ENCODE data around the gene CAMK2G. TPM values are rescaled to one million over a fixed set of nuclear protein-coding genes. Genes with fewer than 3 reads are reported as not detected.
"Not testable (repeated sequence)": the region's sequence is repeated elsewhere in the genome, so short reads cannot be mapped to it uniquely, and the experiment has no call there.

CAMK2G gene
- total RNA-seq, 1 experiment from 2014 or later, result 30.2 TPM

DNA sequence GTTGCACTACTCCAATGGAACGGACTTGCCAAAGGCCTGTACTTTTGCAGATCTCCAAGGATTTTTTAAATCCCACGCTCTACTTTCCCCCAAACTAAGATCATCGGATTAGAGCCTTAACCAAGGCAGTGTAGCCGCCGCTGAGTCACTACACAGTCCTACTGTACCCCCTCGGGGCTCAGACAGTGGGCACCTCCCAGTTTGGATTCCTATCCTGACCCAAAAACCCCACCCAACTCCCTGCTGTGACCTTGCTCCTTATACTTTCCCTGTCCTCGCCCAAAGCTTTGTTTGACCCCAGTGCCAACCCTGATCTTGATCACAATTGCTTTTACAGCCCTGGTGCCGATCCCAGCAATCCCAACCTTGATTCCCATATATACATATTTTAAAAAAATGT lies 19.1 kb upstream of the CAMK2G start:
- no peak overlapping the region for H3K4me3 ChIP-seq
- DNase-seq, result no peak
- no peaks in the 10 kb centered on the region for H3K27me3 ChIP-seq
- no peaks in the 10 kb centered on the region for H3K36me3 ChIP-seq
- no peaks in the 10 kb centered on the region for H3K9me3 ChIP-seq (replicated peaks)
- peaks cover 30% of the 10 kb centered on the region for H3K4me1 ChIP-seq
- H3K27ac ChIP-seq, result no peak overlapping the region

DNA sequence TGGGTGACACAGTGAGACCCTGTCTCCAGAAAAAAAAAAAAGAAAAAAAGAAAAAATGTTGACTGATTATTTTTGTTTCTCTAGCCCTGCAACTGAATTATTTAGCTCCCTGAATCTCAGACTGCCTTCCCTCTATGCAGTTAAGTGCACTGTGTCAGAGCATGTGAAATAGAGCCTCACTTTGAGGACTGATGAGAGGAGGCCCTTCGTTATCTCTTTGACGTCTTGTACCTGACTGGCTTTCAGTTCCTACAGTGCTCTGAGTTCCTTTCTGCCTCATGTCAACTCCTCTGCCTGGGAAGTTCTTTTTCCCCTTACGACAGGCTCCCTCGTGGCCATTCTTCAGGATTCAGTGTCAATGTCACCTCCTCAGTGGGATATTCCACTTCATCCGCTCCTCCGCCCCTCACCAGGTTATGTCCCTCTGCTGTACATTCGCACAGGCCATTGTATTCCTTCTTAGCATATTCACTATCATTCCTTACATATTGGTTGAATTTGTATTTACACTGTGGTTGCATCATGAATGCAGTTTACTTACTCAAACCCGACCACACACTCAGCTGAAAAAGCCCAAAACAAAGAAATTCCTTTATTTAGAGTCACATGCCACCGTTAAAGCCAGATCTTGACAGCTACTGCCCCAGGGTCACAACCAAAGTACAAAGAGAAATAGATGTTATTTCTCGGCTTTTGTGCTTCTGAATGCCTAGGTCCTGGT lies 18.1 kb upstream of the CAMK2G start:
- Histone ChIP-seq H3K36me3 (no peaks in the 10 kb centered on the region), H3K4me1 (peaks cover 36% of the 10 kb centered on the region), H3K9me3 (replicated peaks) (no peaks in the 10 kb centered on the region), H3K27me3 (no peaks in the 10 kb centered on the region), H3K4me3 (no peak overlapping the region), H3K27ac (no peak overlapping the region)
- no peak for DNase-seq

DNA sequence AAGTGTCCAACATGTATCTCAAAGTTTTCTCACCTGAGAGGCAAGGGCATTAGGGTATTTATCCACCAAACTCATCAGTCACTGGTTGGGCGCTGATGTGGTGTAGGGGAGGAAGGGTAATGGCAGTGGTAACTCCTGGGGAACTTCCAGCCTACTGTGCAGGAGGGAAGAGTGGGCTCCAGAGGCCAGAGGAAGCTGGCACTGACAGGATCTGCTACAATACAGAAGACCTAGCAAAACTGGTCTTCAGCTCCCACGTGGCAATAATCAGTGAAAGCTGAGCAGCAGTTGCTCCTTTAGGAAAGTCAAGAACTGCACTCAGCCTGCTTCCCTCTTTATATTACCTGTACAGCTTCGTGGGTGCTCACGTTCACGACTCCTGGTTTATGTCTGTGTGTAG lies 17.2 kb upstream of the CAMK2G start:
- Histone ChIP-seq H3K4me3 (no peak overlapping the region), H3K4me1 (peaks cover 45% of the 10 kb centered on the region), H3K27ac (no peak overlapping the region), H3K36me3 (no peaks in the 10 kb centered on the region), H3K9me3 (replicated peaks) (no peaks in the 10 kb centered on the region), H3K27me3 (no peaks in the 10 kb centered on the region)
- no peak for DNase-seq

DNA sequence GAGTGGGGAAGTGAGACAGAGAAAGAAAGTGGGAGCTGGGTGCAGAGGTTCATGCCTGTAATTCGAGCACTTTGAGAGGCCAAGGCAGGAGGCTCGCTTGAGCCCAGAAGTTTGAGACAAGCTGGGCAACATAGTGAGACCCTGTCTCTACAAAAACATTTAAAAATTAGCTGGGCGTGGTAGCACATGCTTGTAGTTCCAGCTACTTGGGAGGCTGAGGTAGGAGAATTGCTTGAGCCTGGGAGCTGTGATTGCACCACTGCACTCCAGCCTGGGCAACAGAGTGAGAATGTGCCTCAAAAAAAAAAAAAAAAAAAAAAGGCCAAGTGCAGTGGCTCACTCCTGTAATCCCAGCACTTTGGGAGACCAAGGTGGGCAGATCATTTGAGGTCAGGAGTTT lies 16.5 kb upstream of the CAMK2G start:
- H3K36me3 ChIP-seq; H3K27ac ChIP-seq; DNase-seq; H3K27me3 ChIP-seq; H3K4me3 ChIP-seq; H3K9me3 ChIP-seq (replicated peaks): not testable (repeated sequence)
- H3K4me1 ChIP-seq, result peaks cover 52% of the 10 kb centered on the region

DNA sequence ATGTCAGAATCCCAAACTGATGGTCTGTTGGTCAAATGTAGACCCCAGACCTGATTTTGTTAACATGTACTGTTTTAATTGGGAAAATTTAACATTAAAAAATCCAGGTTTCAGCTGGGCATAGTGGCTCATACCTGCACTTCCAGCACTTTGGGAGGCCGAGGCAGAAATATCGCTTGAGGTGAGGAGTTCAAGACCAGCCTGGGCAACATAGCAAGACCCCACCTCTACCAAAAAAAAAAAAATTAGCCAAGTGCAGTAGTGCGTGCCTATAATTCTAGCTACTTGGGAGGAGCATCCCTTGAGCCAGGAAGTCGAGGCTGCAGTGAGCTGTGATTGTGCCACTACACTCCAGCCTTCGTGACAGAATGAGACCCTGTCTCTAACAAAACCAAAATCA lies 15.9 kb upstream of the CAMK2G start:
- Histone ChIP-seq H3K4me1 (peaks cover 52% of the 10 kb centered on the region), H3K27ac (no peak overlapping the region), H3K36me3 (no peaks in the 10 kb centered on the region), H3K9me3 (replicated peaks) (no peaks in the 10 kb centered on the region), H3K27me3 (no peaks in the 10 kb centered on the region), H3K4me3 (no peak overlapping the region)
- no peak for DNase-seq

DNA sequence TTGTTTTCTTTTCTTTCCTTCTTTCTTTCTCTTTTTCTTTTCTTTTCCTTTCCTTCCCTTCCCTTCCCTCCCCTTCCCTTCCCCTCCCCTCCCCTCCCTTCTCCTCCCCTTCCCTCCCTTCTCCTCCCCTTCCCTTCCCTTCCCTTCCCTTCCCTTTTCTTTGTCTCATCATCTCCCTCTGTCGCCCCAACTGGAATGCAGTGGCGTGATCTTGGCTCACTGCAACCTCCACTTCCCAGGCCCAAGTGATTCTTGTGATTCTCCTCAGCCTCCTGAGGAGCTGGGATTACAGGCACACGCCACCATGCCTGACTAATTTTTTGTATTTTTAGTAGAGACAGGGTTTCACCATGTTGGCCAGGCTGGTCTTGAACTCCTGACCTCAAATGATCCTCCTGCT lies 15.1 kb upstream of the CAMK2G start:
- peaks cover 49% of the 10 kb centered on the region for H3K4me1 ChIP-seq
- peak in 1 of 2 experiments; percentile 35 for DNase-seq

DNA sequence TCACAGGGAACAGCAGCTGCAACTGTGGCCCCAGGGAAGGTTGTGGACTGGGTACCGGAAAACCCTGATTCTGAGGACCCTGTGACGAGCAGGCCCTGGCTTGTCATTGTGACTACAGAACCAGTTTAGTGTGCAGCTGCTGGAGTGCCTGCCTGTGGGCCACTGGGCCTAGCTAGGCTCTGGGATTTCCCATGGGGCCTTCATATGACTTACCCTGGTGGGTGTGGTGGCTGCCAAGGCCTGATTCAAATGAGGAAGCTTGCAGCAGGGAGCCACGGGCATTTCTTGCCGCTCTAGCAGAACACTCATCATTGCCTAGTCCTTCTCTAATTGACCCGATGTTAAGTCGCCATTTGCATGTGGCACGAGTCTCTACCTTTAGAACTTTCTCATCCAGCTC lies 14.7 kb upstream of the CAMK2G start:
- Histone ChIP-seq H3K4me3 (no peak overlapping the region), H3K27ac (peak overlapping the region; percentile 88)

More for the DNA sequence above, 15.1 kb upstream of the CAMK2G start:
- not testable (repeated sequence) for H3K9me3 ChIP-seq (replicated peaks); H3K27me3 ChIP-seq; H3K36me3 ChIP-seq; H3K4me3 ChIP-seq
- H3K27ac ChIP-seq, result peak overlapping the region; percentile 88

DNA sequence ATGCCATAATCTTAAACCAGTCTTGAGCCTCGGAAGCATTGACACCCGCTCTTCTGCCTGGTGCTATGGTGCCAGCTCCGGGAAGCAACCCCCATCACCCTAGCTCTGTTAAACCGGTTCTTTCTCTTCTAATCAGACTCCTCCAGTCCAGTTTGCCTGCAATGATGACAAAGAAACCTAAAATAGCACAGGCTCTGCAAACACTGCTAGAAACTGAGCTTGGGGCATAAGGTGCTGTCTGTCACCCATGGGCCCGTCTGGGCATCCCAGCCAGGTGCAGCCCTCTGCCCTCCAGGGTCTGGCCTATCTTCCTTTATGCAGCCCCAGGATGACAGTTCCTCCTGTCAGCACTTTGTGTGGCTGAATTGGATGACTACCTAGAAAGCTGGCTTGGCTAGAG lies 14.2 kb upstream of the CAMK2G start:
- no peaks in the 10 kb centered on the region for H3K27me3 ChIP-seq
- peak; percentile 87 to 91 for DNase-seq
- no peaks in the 10 kb centered on the region for H3K9me3 ChIP-seq (replicated peaks)
- H3K36me3 ChIP-seq, result no peaks in the 10 kb centered on the region
- peaks cover 44% of the 10 kb centered on the region for H3K4me1 ChIP-seq
- 0 out of 2 replicates have a peak overlapping the region, but pooled peaks have one; percentile 25 for H3K4me3 ChIP-seq
- peak overlapping the region; percentile 88 for H3K27ac ChIP-seq

More for the DNA sequence above, 14.7 kb upstream of the CAMK2G start:
- H3K27me3 ChIP-seq, result no peaks in the 10 kb centered on the region
- no peaks in the 10 kb centered on the region for H3K9me3 ChIP-seq (replicated peaks)
- DNase-seq, result peak; percentile 97
- H3K4me1 ChIP-seq, result peaks cover 45% of the 10 kb centered on the region
- H3K36me3 ChIP-seq, result no peaks in the 10 kb centered on the region

DNA sequence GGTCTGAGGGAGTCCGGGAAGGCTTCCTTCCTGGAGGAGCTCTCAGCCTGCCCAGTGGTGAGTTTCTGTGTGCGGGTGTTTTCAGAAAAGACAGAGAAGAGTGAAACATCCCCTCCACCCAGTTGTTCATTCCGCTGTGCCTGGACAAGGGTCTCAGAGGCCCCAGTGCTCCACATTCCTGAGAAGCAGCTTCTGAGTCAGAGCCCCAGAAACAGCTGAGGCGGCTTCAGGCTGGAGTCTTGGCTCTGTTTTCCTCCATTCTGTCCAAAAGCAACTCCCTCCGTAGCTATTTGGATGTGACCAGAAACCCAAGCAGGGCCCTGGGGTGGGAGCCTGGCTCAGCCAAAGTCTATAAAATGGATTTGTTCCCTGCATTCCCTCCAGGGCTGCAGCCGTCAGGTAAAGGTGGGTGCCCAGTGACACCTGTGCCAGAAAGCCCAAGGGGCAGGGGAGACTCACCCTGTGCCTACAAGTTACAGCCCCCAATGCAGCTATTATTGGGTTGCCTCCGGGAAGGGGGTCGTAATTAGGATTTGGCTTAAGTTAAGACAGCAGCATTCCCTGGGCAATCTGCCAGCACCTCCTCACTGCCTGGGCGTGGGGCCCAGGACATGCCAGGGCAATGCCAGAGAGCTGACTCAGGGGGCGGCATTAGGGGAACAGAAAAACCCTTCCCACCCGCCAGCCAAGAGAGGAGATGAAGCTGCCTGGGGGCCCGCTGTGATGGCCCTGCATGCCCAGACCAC lies 13.1 kb upstream of the CAMK2G start:
- Histone ChIP-seq H3K9me3 (replicated peaks) (no peaks in the 10 kb centered on the region), H3K36me3 (no peaks in the 10 kb centered on the region), H3K4me1 (peaks cover 37% of the 10 kb centered on the region), H3K4me3 (peak overlapping the region; percentile 25), H3K27me3 (no peaks in the 10 kb centered on the region), H3K27ac (peak overlapping the region; percentile 88)
- DNase-seq, result peak; percentile 91 to 95

DNA sequence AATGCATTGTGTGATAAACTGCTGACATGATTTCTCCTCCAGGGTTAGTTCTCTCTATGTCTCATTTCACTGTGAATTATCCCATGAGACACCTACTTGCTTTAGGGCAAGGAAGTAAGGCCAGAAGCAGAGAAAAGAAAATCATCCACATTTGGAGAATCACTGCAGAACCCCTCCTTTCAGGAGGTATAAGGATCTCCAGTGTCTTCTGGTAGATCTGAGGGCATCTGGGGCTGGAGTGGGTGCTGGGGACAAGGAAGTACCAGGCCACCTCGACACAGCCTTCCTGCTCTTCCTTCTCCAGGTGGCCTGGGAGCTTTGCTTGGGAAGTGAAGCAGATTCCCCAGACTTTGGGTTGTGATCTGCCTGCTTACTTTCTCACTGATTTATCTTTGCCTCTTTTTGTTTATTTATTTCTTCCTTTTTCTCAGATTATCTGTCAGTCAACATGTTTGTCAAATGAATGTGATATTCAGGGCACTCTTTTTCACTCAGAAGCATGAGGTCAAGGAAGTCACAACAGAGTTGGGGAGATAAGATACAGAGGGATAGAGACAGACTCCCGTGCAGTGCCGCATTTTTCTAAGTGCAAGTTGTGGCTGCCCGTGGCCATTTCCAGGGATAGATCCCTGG lies 12.4 kb upstream of the CAMK2G start:
- no peaks in the 10 kb centered on the region for H3K9me3 ChIP-seq (replicated peaks)
- H3K27ac ChIP-seq, result peak overlapping the region; percentile 88
- DNase-seq, result peak in 1 of 2 experiments; percentile 47
- H3K27me3 ChIP-seq, result no peaks in the 10 kb centered on the region
- peak overlapping the region; percentile 25 for H3K4me3 ChIP-seq
- peaks cover 35% of the 10 kb centered on the region for H3K4me1 ChIP-seq
- no peaks in the 10 kb centered on the region for H3K36me3 ChIP-seq

DNA sequence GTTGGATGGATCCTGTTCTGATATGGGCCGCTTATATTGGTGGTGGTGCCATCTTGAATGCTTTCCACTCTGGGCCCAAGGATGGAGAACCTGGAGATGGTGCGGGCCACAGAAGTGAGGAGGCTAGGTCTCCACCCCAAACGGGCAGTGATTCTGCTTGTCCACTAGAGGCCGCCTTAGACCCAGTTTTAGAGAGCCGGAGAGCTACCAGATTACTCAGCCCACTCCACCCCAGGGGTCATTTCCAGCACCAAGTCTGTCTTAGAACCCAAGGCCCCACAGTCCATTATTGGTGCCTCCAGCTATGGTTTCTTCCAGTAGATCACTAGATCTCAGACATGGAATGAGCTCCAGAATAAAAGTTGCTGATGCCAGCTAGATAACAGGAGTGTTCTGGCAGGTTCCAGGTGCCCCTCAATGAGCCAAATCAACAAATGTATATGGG lies 11.8 kb upstream of the CAMK2G start:
- Histone ChIP-seq H3K9me3 (replicated peaks) (no peaks in the 10 kb centered on the region), H3K4me1 (peaks cover 35% of the 10 kb centered on the region), H3K4me3 (no peak overlapping the region), H3K27me3 (no peaks in the 10 kb centered on the region), H3K27ac (no peak overlapping the region), H3K36me3 (no peaks in the 10 kb centered on the region)
- peak; percentile 84 to 91 for DNase-seq

DNA sequence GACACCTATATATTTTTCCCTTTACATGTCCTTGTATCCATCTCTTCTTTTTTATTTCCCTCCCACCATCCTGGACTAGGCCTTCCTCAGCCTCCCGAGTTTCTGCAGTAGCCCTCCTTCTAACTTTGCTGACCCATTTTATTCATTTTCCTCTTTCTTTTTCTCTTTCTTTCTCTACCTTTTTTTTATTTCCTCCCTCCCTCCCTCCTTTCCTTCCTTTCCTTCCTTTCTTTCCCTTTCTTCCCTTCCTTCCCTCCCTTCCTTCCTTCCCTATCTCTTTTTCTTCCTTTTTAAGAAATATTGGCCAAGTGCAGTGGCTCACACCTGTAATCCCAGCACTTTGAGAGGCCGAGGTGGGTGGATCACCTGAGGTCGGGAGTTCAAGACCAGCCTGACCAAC lies 9.7 kb upstream of the CAMK2G start:
- Histone ChIP-seq H3K4me3 (no peak overlapping the region), H3K36me3 (no peaks in the 10 kb centered on the region), H3K27me3 (no peaks in the 10 kb centered on the region), H3K27ac (no peak overlapping the region), H3K4me1 (peaks cover 32% of the 10 kb centered on the region), H3K9me3 (replicated peaks) (no peaks in the 10 kb centered on the region)
- no peak for DNase-seq

DNA sequence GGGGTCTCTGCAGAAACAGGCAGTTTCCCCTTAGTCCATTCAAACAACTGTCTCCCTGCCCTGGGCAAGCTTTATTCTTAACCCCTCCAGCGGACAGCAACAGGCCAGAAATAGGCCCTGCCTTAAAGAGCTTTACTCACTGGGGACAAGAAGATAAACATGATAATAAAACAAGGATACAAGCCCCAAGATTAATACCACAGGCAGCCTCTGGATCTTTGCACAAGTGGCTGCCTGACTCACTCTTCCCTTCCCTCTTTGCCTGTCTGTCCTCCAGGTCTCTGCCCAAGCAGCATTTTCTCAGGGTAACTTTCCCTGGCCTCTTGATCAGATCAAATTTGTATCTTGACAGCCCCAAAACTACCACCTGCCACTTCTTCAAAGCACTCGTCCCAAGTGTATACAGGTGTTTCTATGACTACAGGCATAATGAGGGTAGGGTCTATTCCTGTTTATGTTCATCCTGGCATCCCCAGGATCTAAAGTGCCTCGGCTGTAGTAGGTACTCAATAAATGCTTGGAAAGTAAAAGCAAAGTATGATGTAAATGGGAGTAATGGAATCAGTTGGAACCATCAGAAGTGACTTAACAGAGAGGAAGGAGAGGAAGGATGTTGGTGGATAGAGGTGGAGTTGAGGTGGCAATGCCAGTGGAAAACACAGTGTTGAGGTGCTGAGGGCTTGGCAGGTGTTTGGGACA lies 7.0 kb upstream of the CAMK2G start:
- peaks cover 6% of the 10 kb centered on the region for H3K4me1 ChIP-seq
- H3K27ac ChIP-seq, result no peak overlapping the region
- DNase-seq, result no peak
- H3K36me3 ChIP-seq, result no peaks in the 10 kb centered on the region
- no peak overlapping the region for H3K4me3 ChIP-seq
- no peaks in the 10 kb centered on the region for H3K27me3 ChIP-seq
- no peaks in the 10 kb centered on the region for H3K9me3 ChIP-seq (replicated peaks)

DNA sequence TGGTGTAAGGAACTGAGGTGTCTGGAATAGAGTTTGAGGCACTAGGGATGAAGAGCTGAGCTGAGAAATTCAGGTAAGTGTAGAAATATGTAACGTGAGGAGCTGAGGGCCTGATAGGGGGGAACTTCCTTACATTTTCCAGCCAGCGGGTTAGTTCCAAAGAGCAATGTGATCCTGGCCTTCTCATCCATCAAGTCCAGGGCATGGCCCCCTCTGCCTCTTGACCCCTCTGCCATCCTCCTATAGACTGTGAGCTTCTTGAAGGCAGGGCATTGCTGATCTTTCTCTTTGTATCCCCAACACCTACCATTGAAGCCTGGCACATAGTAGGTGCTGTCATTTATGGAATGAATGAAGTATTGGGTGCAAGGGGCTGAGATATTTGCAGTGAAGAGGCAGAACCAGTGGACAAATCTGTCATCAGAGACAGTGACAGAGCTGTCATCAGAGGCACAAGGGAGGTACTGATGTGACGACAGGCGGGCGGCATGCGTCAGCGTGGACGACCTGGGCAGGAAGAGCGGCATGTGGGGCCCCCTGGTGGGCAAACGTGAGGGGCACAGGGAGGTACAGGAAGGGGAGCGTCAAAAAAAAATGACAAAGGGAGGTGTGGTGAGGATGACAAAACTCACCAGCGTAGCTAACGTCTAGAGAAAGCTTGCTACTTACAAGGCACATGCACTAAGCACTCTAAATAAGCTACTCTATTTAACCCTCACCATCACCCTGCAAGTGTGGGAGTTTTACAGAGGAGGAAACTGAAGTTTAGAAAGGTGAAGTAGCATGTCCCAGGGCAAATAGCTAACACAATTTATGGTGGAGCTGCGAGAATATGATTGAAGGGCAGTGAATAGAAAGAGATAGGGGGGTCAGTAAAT lies 5.2 kb upstream of the CAMK2G start:
- H3K27me3 ChIP-seq, result no peaks in the 10 kb centered on the region
- H3K4me3 ChIP-seq, result no peak overlapping the region
- H3K36me3 ChIP-seq, result no peaks in the 10 kb centered on the region
- peaks cover 6% of the 10 kb centered on the region; the same call in 1 of the 2 replicates for H3K4me1 ChIP-seq
- H3K27ac ChIP-seq, result no peak overlapping the region
- peak; percentile 86 to 93 for DNase-seq
- H3K9me3 ChIP-seq (replicated peaks), result no peaks in the 10 kb centered on the region
